Measurements from ENCODE around the gene TMOD2.

The TMOD2 gene

DNA sequence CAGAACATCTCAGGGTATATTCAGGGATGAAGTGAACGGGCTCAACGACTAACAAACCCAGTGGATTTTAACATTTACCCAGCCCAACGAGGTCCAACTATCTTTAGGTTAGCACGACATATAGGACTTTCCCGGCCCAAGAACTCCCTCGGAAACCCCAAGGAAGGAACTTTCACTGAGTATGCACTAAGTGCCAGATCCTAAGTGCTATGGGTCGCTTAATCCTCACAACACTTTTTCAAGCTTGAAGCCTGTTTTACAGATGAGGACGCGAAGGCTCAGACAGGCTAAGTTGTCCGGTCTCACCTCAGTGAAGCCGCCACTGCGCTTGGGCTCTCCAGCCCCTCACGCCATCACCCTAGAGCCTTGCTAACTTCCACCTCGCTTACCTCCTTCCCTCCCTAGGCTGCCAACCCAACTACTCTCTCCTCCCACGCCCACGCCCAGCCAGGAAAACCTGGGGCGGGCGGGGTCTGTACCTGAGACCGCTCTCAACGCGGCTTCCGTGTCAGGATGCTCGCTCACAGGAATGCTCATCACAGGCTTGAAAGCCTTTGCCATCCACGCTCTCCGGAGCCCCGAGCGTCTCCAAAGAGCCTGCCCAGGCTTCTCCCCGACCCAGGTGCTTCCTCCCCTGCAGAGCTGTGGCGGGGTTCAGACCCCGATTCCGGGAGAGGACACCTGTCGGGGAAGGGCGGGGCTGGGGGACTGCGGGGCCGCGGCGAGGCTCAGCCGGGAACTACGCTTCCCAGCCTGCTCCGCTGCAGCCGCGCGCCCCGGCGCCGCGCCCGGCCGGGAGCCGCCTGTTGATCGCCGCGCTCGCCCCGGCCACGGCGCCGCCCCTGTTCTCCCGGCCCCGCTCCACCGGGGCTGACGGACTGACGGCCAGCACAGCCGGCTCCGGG is at the start of gene TMOD2:
TMOD2 (plus strand) TSS at position 806 of the 905 bp plus-strand sequence. CDS start 14,845 bp downstream, outside the sequence.
- no peaks in the 10 kb centered on the region for H3K36me3 ChIP-seq (ENCODE audit: insufficient read depth, insufficient read length, low read length)
- H3K27me3 ChIP-seq (ENCODE audit: insufficient read depth, insufficient read length): peaks cover 53% of the 10 kb centered on the region
- no peaks in the 10 kb centered on the region for H3K4me1 ChIP-seq (ENCODE audit: insufficient read depth, insufficient read length)
- peak within 1 kb of the TSS; percentile 59 for H3K4me3 ChIP-seq (ENCODE audit: insufficient read length, low read depth)
- no peaks in the 10 kb centered on the region for H3K9me3 ChIP-seq (ENCODE audit: insufficient read depth, low read length)
- peak within 1 kb of the TSS; percentile 64 for H3K9ac ChIP-seq (ENCODE audit: insufficient read length, low read depth)
- no peak for DNase-seq (ENCODE audit: low read depth, low spot score)
- TF ChIP-seq ZNF274 (IDR thresholded peaks at IDR 0.05; ENCODE audit: low read depth, low read length) (no peak), YY1 (IDR thresholded peaks at IDR 0.05; ENCODE audit: insufficient read depth, insufficient read length) (no peak), SUZ12 (IDR thresholded peaks at IDR 0.05; ENCODE audit: extremely low read depth, insufficient read depth, insufficient read length) (peak; percentile 45)

DNA sequence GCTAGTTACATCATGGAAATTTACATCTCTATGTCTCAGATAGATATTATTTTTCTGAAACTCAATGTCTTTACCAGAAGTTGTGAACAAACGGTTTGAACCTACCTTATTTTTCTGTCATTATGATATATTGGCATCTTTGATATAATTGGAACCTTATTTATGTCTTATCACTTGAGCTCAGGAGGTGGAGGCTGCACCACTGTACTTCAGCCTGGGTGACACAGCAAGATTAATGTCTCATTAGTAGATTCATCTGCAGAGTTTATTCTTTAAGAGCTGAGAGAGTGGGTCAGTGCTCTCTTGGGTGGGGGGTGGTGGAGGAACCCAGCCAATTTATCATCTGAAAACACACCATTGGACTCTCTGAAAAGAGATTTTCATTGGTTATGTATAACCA is 48.7 kb upstream of the TMOD2 start:
- Histone ChIP-seq H3K9ac (ENCODE audit: insufficient read length, low read depth) (no peak overlapping the region), H3K27me3 (ENCODE audit: insufficient read depth, insufficient read length) (no peaks in the 10 kb centered on the region)
- TF ChIP-seq SUZ12 (IDR thresholded peaks at IDR 0.05; ENCODE audit: extremely low read depth, insufficient read depth, insufficient read length) (no peak), YY1 (IDR thresholded peaks at IDR 0.05; ENCODE audit: insufficient read depth, insufficient read length) (no peak), ZNF274 (IDR thresholded peaks at IDR 0.05; ENCODE audit: low read depth, low read length) (no peak)

DNA sequence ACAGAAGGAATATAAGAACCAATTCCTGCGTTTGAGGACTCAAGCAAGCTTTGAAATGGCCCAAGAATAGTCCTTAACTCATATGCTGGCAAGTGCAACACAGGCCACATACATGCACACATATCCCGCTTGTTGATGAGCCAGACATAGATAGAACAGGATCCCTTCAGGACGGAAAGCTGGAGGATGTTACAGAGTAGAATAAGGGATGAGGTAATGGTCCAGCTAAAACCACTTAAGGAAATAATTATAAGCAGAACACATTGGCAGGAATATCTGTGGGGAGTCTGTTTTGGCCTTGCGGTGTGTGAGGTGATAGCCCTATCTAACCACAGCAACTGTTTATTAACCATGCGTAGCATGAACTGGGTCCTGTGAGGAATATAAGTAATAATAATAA is 45.1 kb upstream of the TMOD2 start:
- Histone ChIP-seq H3K4me1 (ENCODE audit: insufficient read depth, insufficient read length) (no peaks in the 10 kb centered on the region), H3K4me3 (ENCODE audit: insufficient read length, low read depth) (no peak overlapping the region), H3K36me3 (ENCODE audit: insufficient read depth, insufficient read length, low read length) (no peaks in the 10 kb centered on the region), H3K27me3 (ENCODE audit: insufficient read depth, insufficient read length) (no peaks in the 10 kb centered on the region), H3K9me3 (ENCODE audit: insufficient read depth, low read length) (no peaks in the 10 kb centered on the region), H3K9ac (ENCODE audit: insufficient read length, low read depth) (no peak overlapping the region)
- TF ChIP-seq ZNF274 (IDR thresholded peaks at IDR 0.05; ENCODE audit: low read depth, low read length): no peak
- no peak for TF ChIP-seq SUZ12 (IDR thresholded peaks at IDR 0.05; ENCODE audit: extremely low read depth, insufficient read depth, insufficient read length)
- no peak for TF ChIP-seq YY1 (IDR thresholded peaks at IDR 0.05; ENCODE audit: insufficient read depth, insufficient read length)
- DNase-seq (ENCODE audit: low read depth, low spot score): no peak

More for the DNA sequence above, 48.7 kb upstream of the TMOD2 start:
- H3K4me1 ChIP-seq (ENCODE audit: insufficient read depth, insufficient read length): no peaks in the 10 kb centered on the region
- H3K4me3 ChIP-seq (ENCODE audit: insufficient read length, low read depth): no peak overlapping the region
- no peak for DNase-seq (ENCODE audit: low read depth, low spot score)
- no peaks in the 10 kb centered on the region for H3K9me3 ChIP-seq (ENCODE audit: insufficient read depth, low read length)
- H3K36me3 ChIP-seq (ENCODE audit: insufficient read depth, insufficient read length, low read length): no peaks in the 10 kb centered on the region

DNA sequence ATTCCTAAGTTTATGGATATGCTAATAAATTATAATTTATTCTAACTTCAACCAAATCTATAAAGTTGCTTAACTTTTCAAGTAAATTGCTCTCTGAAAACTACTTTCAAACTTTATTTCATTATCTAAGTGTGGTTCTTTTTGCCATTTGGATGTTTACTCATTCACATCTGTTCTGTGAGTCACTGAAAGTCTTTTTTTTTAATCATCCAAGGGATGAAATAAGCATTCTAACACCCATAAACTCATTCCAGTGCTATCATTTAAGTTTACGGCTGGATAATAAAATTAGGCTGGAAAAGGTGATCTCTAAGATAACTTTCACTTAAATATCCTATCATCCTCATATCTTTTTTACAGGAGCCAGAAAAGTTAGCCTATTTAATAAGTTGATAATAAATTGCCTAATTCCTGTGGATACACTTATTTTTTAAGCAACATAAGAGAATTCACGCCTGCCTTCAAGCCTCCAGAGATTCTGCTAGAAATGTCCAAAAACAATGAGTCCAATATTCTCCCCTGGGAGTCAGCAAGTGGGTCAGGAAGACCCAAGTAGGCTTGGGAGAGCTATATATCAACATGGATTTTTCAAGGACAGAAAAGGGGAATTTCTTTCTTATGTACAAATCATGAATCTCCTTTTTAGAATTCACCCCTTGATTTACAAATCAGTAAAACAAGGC is 44.3 kb upstream of the TMOD2 start:
- H3K4me3 ChIP-seq (ENCODE audit: insufficient read length, low read depth): no peak overlapping the region
- no peaks in the 10 kb centered on the region for H3K36me3 ChIP-seq (ENCODE audit: insufficient read depth, insufficient read length, low read length)
- H3K27me3 ChIP-seq (ENCODE audit: insufficient read depth, insufficient read length): no peaks in the 10 kb centered on the region
- DNase-seq (ENCODE audit: low read depth, low spot score): no peak
- TF ChIP-seq ZNF274 (IDR thresholded peaks at IDR 0.05; ENCODE audit: low read depth, low read length) (no peak), YY1 (IDR thresholded peaks at IDR 0.05; ENCODE audit: insufficient read depth, insufficient read length) (no peak), SUZ12 (IDR thresholded peaks at IDR 0.05; ENCODE audit: extremely low read depth, insufficient read depth, insufficient read length) (no peak)
- no peaks in the 10 kb centered on the region for H3K4me1 ChIP-seq (ENCODE audit: insufficient read depth, insufficient read length)
- H3K9ac ChIP-seq (ENCODE audit: insufficient read length, low read depth): no peak overlapping the region
- H3K9me3 ChIP-seq (ENCODE audit: insufficient read depth, low read length): no peaks in the 10 kb centered on the region

DNA sequence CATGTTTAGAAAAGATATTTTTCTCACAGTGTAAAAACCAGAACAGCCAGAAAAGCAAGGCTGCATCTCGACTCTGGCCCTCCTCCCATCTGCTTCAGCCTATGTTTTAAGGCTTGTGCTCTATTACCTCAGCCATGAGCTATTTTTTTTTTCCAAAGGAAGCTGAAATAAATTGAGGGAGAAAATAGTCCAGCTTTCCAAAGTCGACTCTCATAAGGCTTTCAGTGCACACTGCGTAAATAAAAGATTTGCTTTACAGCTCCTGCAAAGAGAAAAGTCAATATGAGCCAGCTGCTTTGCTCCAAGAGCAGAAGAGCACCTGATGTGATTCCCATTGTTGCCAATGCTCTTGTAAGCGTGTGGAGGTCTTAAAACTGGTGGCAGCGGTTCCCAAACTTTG is 43.4 kb upstream of the TMOD2 start:
- no peaks in the 10 kb centered on the region for H3K27me3 ChIP-seq (ENCODE audit: insufficient read depth, insufficient read length)
- TF ChIP-seq ZNF274 (IDR thresholded peaks at IDR 0.05; ENCODE audit: low read depth, low read length) (no peak), YY1 (IDR thresholded peaks at IDR 0.05; ENCODE audit: insufficient read depth, insufficient read length) (no peak), SUZ12 (IDR thresholded peaks at IDR 0.05; ENCODE audit: extremely low read depth, insufficient read depth, insufficient read length) (no peak)
- H3K36me3 ChIP-seq (ENCODE audit: insufficient read depth, insufficient read length, low read length): no peaks in the 10 kb centered on the region
- no peak overlapping the region for H3K4me3 ChIP-seq (ENCODE audit: insufficient read length, low read depth)
- no peaks in the 10 kb centered on the region for H3K9me3 ChIP-seq (ENCODE audit: insufficient read depth, low read length)
- no peak for DNase-seq (ENCODE audit: low read depth, low spot score)
- no peaks in the 10 kb centered on the region for H3K4me1 ChIP-seq (ENCODE audit: insufficient read depth, insufficient read length)
- no peak overlapping the region for H3K9ac ChIP-seq (ENCODE audit: insufficient read length, low read depth)

- DNase-seq (ENCODE audit: low read depth, low spot score): no peak
Measured at GRCh38 chr15:51709031-51709430, 42.4 kb upstream of the TMOD2 start.

GRCh38 chr15:51714162-51714561 is 37.2 kb upstream of the TMOD2 start:
- Histone ChIP-seq H3K36me3 (ENCODE audit: insufficient read depth, insufficient read length, low read length) (no peaks in the 10 kb centered on the region), H3K27me3 (ENCODE audit: insufficient read depth, insufficient read length) (no peaks in the 10 kb centered on the region)

More at GRCh38 chr15:51709031-51709430, 42.4 kb upstream of the TMOD2 start:
- Histone ChIP-seq H3K4me3 (ENCODE audit: insufficient read length, low read depth) (no peak overlapping the region), H3K36me3 (ENCODE audit: insufficient read depth, insufficient read length, low read length) (no peaks in the 10 kb centered on the region), H3K9ac (ENCODE audit: insufficient read length, low read depth) (no peak overlapping the region), H3K9me3 (ENCODE audit: insufficient read depth, low read length) (no peaks in the 10 kb centered on the region), H3K27me3 (ENCODE audit: insufficient read depth, insufficient read length) (no peaks in the 10 kb centered on the region), H3K4me1 (ENCODE audit: insufficient read depth, insufficient read length) (no peaks in the 10 kb centered on the region)
- TF ChIP-seq ZNF274 (IDR thresholded peaks at IDR 0.05; ENCODE audit: low read depth, low read length) (no peak), YY1 (IDR thresholded peaks at IDR 0.05; ENCODE audit: insufficient read depth, insufficient read length) (no peak), SUZ12 (IDR thresholded peaks at IDR 0.05; ENCODE audit: extremely low read depth, insufficient read depth, insufficient read length) (no peak)

More at GRCh38 chr15:51714162-51714561, 37.2 kb upstream of the TMOD2 start:
- TF ChIP-seq ZNF274 (IDR thresholded peaks at IDR 0.05; ENCODE audit: low read depth, low read length) (no peak), SUZ12 (IDR thresholded peaks at IDR 0.05; ENCODE audit: extremely low read depth, insufficient read depth, insufficient read length) (no peak), YY1 (IDR thresholded peaks at IDR 0.05; ENCODE audit: insufficient read depth, insufficient read length) (no peak)
- DNase-seq (ENCODE audit: low read depth, low spot score): no peak
- no peaks in the 10 kb centered on the region for H3K4me1 ChIP-seq (ENCODE audit: insufficient read depth, insufficient read length)
- no peak overlapping the region for H3K9ac ChIP-seq (ENCODE audit: insufficient read length, low read depth)
- H3K9me3 ChIP-seq (ENCODE audit: insufficient read depth, low read length): no peaks in the 10 kb centered on the region
- no peak overlapping the region for H3K4me3 ChIP-seq (ENCODE audit: insufficient read length, low read depth)
